Hepatocyte (in vitro differentiated cells): ENCODE measurements around the gene CFAP221.

Source experiments
- EZH2phosphoT487 ChIP-seq: fragments of 200-600 bp; sonication (generic); IDR thresholded peaks from one replicate; pipeline ENCODE4 v1.6.1; 2018; ENCODE audit warnings: antibody characterized with exemption, mild to moderate bottlenecking, low read depth, moderate library complexity; ENCODE audit not compliant: unreplicated experiment, severe bottlenecking
- TF ChIP-seq, protein P1 (sequence below): fragments of 200-600 bp; sonication (generic); IDR thresholded peaks from 2 replicates; pipeline ENCODE4 v1.5.1; 2016; ENCODE audit warnings: antibody characterized with exemption, mild to moderate bottlenecking; ENCODE audit not compliant: poor library complexity

DNA sequence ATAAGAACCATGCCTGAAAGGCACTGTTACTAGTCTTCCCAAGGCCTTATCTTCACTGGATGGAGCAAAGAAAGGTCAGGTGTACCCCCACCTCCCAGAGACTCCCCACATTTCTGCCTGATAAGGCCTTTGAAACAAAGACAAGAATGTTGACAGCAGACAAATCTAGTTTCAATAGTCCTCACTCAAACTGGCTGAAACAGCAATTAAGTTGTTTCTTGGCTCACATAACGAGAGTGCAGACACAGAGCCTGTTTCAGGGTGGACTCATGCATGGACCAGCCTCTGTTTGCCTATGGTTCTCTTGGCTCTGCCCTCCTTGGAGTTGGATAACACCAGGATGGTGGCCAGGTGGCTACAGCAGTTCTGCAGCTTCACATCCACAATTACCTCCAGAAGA lies 7.5 kb upstream of the CFAP221 start:
- TF ChIP-seq, protein P1, sequence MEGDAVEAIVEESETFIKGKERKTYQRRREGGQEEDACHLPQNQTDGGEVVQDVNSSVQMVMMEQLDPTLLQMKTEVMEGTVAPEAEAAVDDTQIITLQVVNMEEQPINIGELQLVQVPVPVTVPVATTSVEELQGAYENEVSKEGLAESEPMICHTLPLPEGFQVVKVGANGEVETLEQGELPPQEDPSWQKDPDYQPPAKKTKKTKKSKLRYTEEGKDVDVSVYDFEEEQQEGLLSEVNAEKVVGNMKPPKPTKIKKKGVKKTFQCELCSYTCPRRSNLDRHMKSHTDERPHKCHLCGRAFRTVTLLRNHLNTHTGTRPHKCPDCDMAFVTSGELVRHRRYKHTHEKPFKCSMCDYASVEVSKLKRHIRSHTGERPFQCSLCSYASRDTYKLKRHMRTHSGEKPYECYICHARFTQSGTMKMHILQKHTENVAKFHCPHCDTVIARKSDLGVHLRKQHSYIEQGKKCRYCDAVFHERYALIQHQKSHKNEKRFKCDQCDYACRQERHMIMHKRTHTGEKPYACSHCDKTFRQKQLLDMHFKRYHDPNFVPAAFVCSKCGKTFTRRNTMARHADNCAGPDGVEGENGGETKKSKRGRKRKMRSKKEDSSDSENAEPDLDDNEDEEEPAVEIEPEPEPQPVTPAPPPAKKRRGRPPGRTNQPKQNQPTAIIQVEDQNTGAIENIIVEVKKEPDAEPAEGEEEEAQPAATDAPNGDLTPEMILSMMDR, result no peak
- no peak for TF ChIP-seq EZH2phosphoT487
